Endothelial cell of umbilical vein (primary cell): ENCODE results near the gene LURAP1L. TPM values are rescaled to one million over a fixed set of nuclear protein-coding genes. Genes with fewer than 3 reads are reported as not detected.

Experiments used
- BruUV-seq: library from RNA; stranded (reverse); fragments of 400-500 nt; replicated peaks from 2 replicates; lab custom pipeline; 2021; lab: Mats Ljungman, UMichigan
- CTCF ChIA-PET: fragments of 300-600, 350-600 bp; sonication (Branson Sonifier 250); formaldehyde crosslinking; loops from one replicate; lab custom pipeline; 2021; ENCODE audit warnings: antibody characterized with exemption, inconsistent platforms; lab: Charles Lee
- POLR2A ChIA-PET: fragments of 300-600, 350-600 bp; sonication (Branson Sonifier 250); formaldehyde crosslinking; loops from one replicate; lab custom pipeline; 2021; ENCODE audit warnings: antibody characterized with exemption, inconsistent platforms; lab: Charles Lee
- DNase-seq: peaks from one replicate; pipeline ENCODE4 v3.0.0-alpha.2; 2011; ENCODE audit warnings: low read depth, low spot score
- FAIRE-seq: peaks from 2 replicates; lab custom pipeline; 2011; peaks lifted over from hg19 to GRCh38; lab: Jason Lieb, UNC
- H2AFZ ChIP-seq: 2 replicates; pipeline ENCODE4 v1.6.0; 2012; ENCODE audit warnings: low read depth, low read length, control low read depth, inconsistent platforms
- H3K27ac ChIP-seq: 2 replicates; pipeline ENCODE4 v1.5.1; 2011; ENCODE audit warnings: low read depth, mild to moderate bottlenecking, control low read depth, low read length, moderate library complexity; ENCODE audit not compliant: insufficient read depth
- H3K27me3 ChIP-seq, 2 experiments: 2 replicates each; pipeline versions ENCODE4 v1.6.0 to v1.6.1; 2011; ENCODE audit warnings: low read length in 2 of 2, mixed read lengths in 1 of 2; ENCODE audit not compliant: control insufficient read depth in 2 of 2, insufficient read depth in 2 of 2
- H3K36me3 ChIP-seq, 2 experiments: 2 replicates in 1 of 2; 3 replicates in 1 of 2; pipeline ENCODE4 v1.5.1; 2011; ENCODE audit warnings: low read length in 2 of 2, mild to moderate bottlenecking in 1 of 2, moderate library complexity in 1 of 2; ENCODE audit not compliant: control insufficient read depth in 2 of 2, insufficient read depth in 2 of 2; ENCODE audit errors: extremely low read depth in 1 of 2
- H3K4me1 ChIP-seq: 3 replicates; pipeline ENCODE4 v1.5.1; 2011; ENCODE audit warnings: mild to moderate bottlenecking, low read length; ENCODE audit not compliant: control insufficient read depth, insufficient read depth; ENCODE audit errors: extremely low read depth
- H3K4me2 ChIP-seq: 2 replicates; pipeline ENCODE4 v1.6.1; 2011; ENCODE audit warnings: low read length, control low read depth, mixed read lengths; ENCODE audit not compliant: insufficient read depth
- H3K4me3 ChIP-seq, 3 experiments: fragments of 200-600 bp in 1 of 3; sonication (generic), shearing (Covaris generic) in 1 of 3; replicated peaks in 1 of 3; 2 replicates each; pipeline ENCODE4 v1.5.1; 2011 to 2016; ENCODE audit warnings: control low read depth in 3 of 3, low read length in 3 of 3, mild to moderate bottlenecking in 2 of 3, inconsistent platforms in 1 of 3, low read depth in 1 of 3, moderate library complexity in 1 of 3; ENCODE audit not compliant: insufficient read depth in 1 of 3
- H3K79me2 ChIP-seq: 2 replicates; pipeline ENCODE4 v1.6.0; 2012; ENCODE audit warnings: low read length, inconsistent platforms; ENCODE audit not compliant: control insufficient read depth, insufficient read depth
- H3K9ac ChIP-seq: replicated peaks from 2 replicates; pipeline ENCODE3; 2011; ENCODE audit warnings: low read length, control low read depth; ENCODE audit not compliant: insufficient read depth; ENCODE audit errors: extremely low read depth
- H3K9me1 ChIP-seq: replicated peaks from 3 replicates; pipeline ENCODE4 v1.6.0; 2011; ENCODE audit warnings: mild to moderate bottlenecking, low read length; ENCODE audit not compliant: control insufficient read depth, insufficient read depth; ENCODE audit errors: extremely low read depth
- H3K9me3 ChIP-seq: replicated peaks from 2 replicates; pipeline ENCODE4 v1.5.1; 2012; ENCODE audit warnings: low read length, inconsistent platforms; ENCODE audit not compliant: control insufficient read depth, insufficient read depth
- H4K20me1 ChIP-seq: replicated peaks from 2 replicates; pipeline ENCODE3; 2011; ENCODE audit warnings: mild to moderate bottlenecking, low read length; ENCODE audit not compliant: control insufficient read depth, insufficient read depth; ENCODE audit errors: extremely low read depth
- CTCF ChIP-seq, 2 donors: IDR thresholded peaks; 1 replicate in 1 of 2; 2 replicates in 1 of 2; pipeline ENCODE4 v1.5.1; 2011; ENCODE audit warnings: low read length in 2 of 2, mild to moderate bottlenecking in 2 of 2, moderate library complexity in 2 of 2, control low read depth in 1 of 2, inconsistent platforms in 1 of 2, low read depth in 1 of 2; ENCODE audit not compliant: insufficient read depth in 1 of 2; ENCODE audit errors: extremely low read depth in 1 of 2
- EZH2 ChIP-seq: IDR thresholded peaks from 2 replicates; pipeline ENCODE4 v1.6.1; 2012; ENCODE audit warnings: borderline replicate concordance, low read depth, mild to moderate bottlenecking, moderate library complexity, low read length, inconsistent platforms; ENCODE audit not compliant: severe bottlenecking
- FOS ChIP-seq: IDR thresholded peaks from 2 replicates; pipeline ENCODE4 v1.6.1; 2011; ENCODE audit warnings: mild to moderate bottlenecking, low read length, moderate library complexity, borderline replicate concordance; ENCODE audit not compliant: insufficient read depth
- GATA2 ChIP-seq: IDR thresholded peaks from 2 replicates; pipeline ENCODE4 v1.7.0; 2011; ENCODE audit warnings: low read depth, mild to moderate bottlenecking, moderate library complexity, mixed read lengths, low read length; ENCODE audit not compliant: insufficient read length, insufficient read depth
- JUN ChIP-seq: IDR thresholded peaks from 2 replicates; pipeline ENCODE4 v1.6.1; 2011; ENCODE audit warnings: borderline replicate concordance, low read depth; ENCODE audit not compliant: insufficient read length, insufficient read depth
- MAX ChIP-seq: IDR thresholded peaks from 2 replicates; pipeline ENCODE4 v1.6.1; 2011; ENCODE audit not compliant: insufficient read depth, insufficient read length
- MYC ChIP-seq: IDR thresholded peaks from one replicate; pipeline ENCODE4 v1.6.1; 2011; ENCODE audit warnings: mild to moderate bottlenecking, low read depth, low read length
- POLR2A ChIP-seq: IDR thresholded peaks from 2 replicates; pipeline ENCODE4 v1.6.1; 2012; ENCODE audit warnings: low read depth, mild to moderate bottlenecking, control low read depth, low read length
- POLR2AphosphoS5 ChIP-seq: IDR thresholded peaks from 2 replicates; pipeline ENCODE4 v1.6.1; 2012; ENCODE audit warnings: low read depth, mild to moderate bottlenecking, control low read depth, low read length, moderate library complexity; ENCODE audit not compliant: insufficient read depth
- dilution Hi-C: fragments of 300-500 bp; cut with MboI; formaldehyde crosslinking; loops from one replicate; pipeline ENCODE4 v1.15.0; 2019; ENCODE audit warnings: low sequenced_read_pairs; ENCODE audit not compliant: extremely low pct_ligation_motif_present
- intact Hi-C: fragments of 100-400 bp; cut with micrococcal nuclease; formaldehyde crosslinking; loops from one replicate; pipeline ENCODE4 v1.10.0; 2022
- polyA plus RNA-seq, 4 experiments: library from polyadenylated mRNA; depleted of rRNA in 3 of 4; stranded (reverse) in 3 of 4; unstranded in 1 of 4; fragments of >200 nt; gene quantifications; 2 replicates each; pipeline versions ENCODE4 v1.2.1 to v1.2.3, GENCODE V29; 2011 to 2012; ENCODE audit warnings: missing spikeins in 1 of 4
- total RNA-seq: library from RNA; stranded (reverse); gene quantifications from 2 replicates; pipeline ENCODE4 v1.2.3, GENCODE V29; 2021

Gene LURAP1L
- total and polyA plus RNA-seq, 2 donors (not counting 3 experiments of a cell fraction or from before 2014, with no cell fraction given): 1.5 to 3.3 TPM

- DNase-seq: no peak
- Histone ChIP-seq H3K27ac (no peak overlapping the region), H3K9me1 (no peaks in the 10 kb centered on the region), H3K4me2 (no peak overlapping the region), H3K27me3 (no peaks in the 10 kb centered on the region), H3K4me1 (no peaks in the 10 kb centered on the region), H3K9me3 (no peaks in the 10 kb centered on the region), H3K4me3 (no peak overlapping the region), H4K20me1 (no peaks in the 10 kb centered on the region), H2AFZ (no peak overlapping the region), H3K79me2 (no peaks in the 10 kb centered on the region), H3K9ac (no peak overlapping the region), H3K36me3 (no peaks in the 10 kb centered on the region)
- dilution Hi-C loops: no loop called here
- intact Hi-C loops: no loop called here
- TF ChIP-seq EZH2 (no peak), FOS (no peak), CTCF (IDR thresholded peaks at IDR 0.05; ENCODE audit: extremely low read depth in 1 of 2, insufficient read depth in 1 of 2, low read depth in 1 of 2, low read length in 2 of 2) (no peak), JUN (no peak), GATA2 (no peak), MAX (no peak), MYC (no peak), POLR2A (no peak), POLR2AphosphoS5 (no peak)
- no peak for FAIRE-seq
- ChIA-PET CTCF (no interaction called here), POLR2A (no interaction called here)
- no TSS peak for BruUV-seq
Measured at GRCh38 chr9:12790883-12791282, 16.1 kb downstream of the LURAP1L start.
